Measurements from ENCODE around the gene DENND5B. TPM values are rescaled to one million over a fixed set of nuclear protein-coding genes. Genes with fewer than 3 reads are reported as not detected.
"Not testable (repeated sequence)": the region's sequence is repeated elsewhere in the genome, so short reads cannot be mapped to it uniquely, and the experiment has no call there.

DENND5B gene
- polyA plus RNA-seq, 2 donors = 0.33 to 0.55 TPM

DNA sequence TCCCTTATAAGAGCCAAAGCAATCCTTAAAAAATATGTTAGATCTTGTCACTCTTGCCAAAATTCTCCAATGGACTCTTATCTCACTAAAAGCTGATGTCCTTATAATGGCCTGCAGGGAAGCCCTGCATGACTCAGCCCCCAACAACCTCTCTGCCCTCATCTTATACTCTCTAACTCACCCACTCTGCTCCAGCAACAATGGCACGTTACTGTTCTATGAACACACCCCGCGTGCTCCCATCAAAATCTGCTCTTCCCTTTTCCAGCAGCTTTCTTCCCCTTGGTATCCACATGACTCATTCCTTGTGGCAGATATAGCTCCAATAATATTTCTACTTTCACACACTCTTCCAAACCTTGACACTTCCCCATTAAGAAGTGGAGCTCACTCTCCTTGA is 108.1 kb downstream of the DENND5B start:
- Histone ChIP-seq H3K9me3 (ENCODE audit: control insufficient read depth in 2 of 2, insufficient read depth in 1 of 2, low read depth in 1 of 2, low read length in 1 of 2) (no peaks in the 10 kb centered on the region), H3K4me1 (ENCODE audit: control insufficient read depth in 2 of 2, insufficient read depth in 2 of 2, low read length in 1 of 2) (no peaks in the 10 kb centered on the region), H3K36me3 (ENCODE audit: control insufficient read depth in 2 of 2, insufficient read depth in 2 of 2, low read length in 1 of 2) (no peaks in the 10 kb centered on the region), H3K27ac (ENCODE audit: low read depth in 2 of 2, low read length in 1 of 2) (no peak overlapping the region), H3K27me3 (ENCODE audit: control insufficient read depth in 1 of 2, insufficient read depth in 2 of 2, low read length in 2 of 2) (no peaks in the 10 kb centered on the region), H3K4me3 (ENCODE audit: low read depth in 1 of 2, low read length in 2 of 2) (no peak overlapping the region)
- 89 to 95% methylated on average over 3 of the region's 3 CpGs for WGBS, 2 donors

DNA sequence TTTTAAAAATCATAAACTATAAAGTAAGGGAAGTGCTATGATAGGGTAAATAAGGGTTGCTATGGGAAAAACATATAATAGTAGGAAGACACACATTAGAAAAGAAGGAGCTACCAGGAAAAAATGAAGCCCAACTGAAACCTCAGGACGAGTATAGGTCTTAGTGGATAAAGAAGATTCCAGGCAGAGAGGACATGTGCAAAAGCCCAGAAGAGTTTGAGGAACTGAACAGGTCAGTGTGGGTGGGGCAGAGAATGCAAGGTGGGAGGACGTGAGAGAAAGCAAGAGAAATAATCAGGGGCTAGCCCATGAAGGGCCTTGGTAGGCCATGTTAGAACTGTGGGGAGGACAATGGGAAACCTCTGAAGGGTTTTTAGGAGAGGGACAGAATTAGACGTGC is 109.5 kb downstream of the DENND5B start:
- Histone ChIP-seq H3K27ac (ENCODE audit: low read depth in 2 of 2, low read length in 1 of 2) (no peak overlapping the region), H3K27me3 (ENCODE audit: control insufficient read depth in 1 of 2, insufficient read depth in 2 of 2, low read length in 2 of 2) (no peaks in the 10 kb centered on the region), H3K36me3 (ENCODE audit: control insufficient read depth in 2 of 2, insufficient read depth in 2 of 2, low read length in 1 of 2) (no peaks in the 10 kb centered on the region), H3K4me1 (ENCODE audit: control insufficient read depth in 2 of 2, insufficient read depth in 2 of 2, low read length in 1 of 2) (no peaks in the 10 kb centered on the region), H3K9me3 (ENCODE audit: control insufficient read depth in 2 of 2, insufficient read depth in 1 of 2, low read depth in 1 of 2, low read length in 1 of 2) (no peaks in the 10 kb centered on the region), H3K4me3 (ENCODE audit: low read depth in 1 of 2, low read length in 2 of 2) (no peak overlapping the region)
- 55 to 57% methylated on average over 3 of the region's 3 CpGs for WGBS, 2 donors

DNA sequence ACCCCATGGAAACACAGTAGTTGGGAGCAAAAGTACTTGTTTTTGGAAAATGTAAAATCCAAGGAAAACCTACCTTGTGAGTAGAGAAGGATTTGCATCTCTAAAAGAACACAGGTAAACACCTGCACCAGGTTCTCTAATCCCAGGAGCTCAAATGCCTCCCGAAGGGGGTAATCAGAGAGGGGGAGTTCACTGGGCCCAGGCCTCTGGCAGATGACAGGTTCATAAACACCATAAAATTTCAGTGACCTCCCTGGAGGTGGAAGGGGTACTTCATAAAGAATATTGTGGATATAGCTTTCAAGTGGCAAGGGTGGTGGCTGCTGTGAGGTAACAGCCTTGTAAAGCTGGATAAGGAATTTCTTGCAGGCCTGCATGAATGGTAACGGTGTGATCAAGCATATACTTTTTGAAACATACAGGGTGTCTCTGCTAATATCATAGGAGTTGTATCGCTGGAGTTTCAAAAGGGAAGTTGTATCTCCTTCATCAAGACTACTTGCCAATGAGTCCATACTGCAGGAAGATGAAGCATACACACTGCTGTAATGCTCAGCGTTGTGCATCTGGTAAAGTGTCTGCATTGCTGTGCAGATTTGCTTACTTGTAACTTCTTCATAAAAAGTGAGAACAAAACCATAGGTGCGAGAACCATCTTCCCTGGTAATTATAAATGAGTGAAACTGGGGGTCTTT is 111.3 kb downstream of the DENND5B start:
- Histone ChIP-seq H3K36me3 (ENCODE audit: control insufficient read depth in 2 of 2, insufficient read depth in 2 of 2, low read length in 1 of 2) (no peaks in the 10 kb centered on the region), H3K4me1 (ENCODE audit: control insufficient read depth in 2 of 2, insufficient read depth in 2 of 2, low read length in 1 of 2) (no peaks in the 10 kb centered on the region), H3K4me3 (ENCODE audit: low read depth in 1 of 2, low read length in 2 of 2) (no peak overlapping the region), H3K27me3 (ENCODE audit: control insufficient read depth in 1 of 2, insufficient read depth in 2 of 2, low read length in 2 of 2) (no peaks in the 10 kb centered on the region), H3K9me3 (ENCODE audit: control insufficient read depth in 2 of 2, insufficient read depth in 1 of 2, low read depth in 1 of 2, low read length in 1 of 2) (no peaks in the 10 kb centered on the region), H3K27ac (ENCODE audit: low read depth in 2 of 2, low read length in 1 of 2) (no peak overlapping the region)
- WGBS, 2 donors = 85 to 88% methylated on average over 5 of the region's 5 CpGs

DNA sequence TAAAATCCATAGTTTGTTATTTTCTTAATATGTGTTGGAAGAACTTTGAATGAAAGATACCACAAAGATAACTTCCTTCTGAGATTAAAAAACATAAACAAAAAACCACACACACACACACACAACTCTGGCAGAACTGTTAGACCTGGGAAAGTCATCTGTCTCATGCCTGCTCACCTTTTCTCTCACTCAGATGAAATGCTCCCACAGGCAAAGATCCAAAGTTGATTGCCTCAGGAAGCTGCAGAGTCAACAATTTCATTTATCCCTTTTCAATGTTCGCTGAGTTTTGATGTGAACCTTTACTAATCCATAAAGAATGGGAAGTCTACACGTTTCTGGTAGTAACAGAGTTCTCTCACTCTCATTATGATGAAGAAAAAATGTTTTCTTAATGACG is 112.0 kb downstream of the DENND5B start:
- no peaks in the 10 kb centered on the region for H3K27me3 ChIP-seq (ENCODE audit: control insufficient read depth in 1 of 2, insufficient read depth in 2 of 2, low read length in 2 of 2)
- no peak overlapping the region for H3K4me3 ChIP-seq (ENCODE audit: low read depth in 1 of 2, low read length in 2 of 2)
- no peaks in the 10 kb centered on the region for H3K4me1 ChIP-seq (ENCODE audit: control insufficient read depth in 2 of 2, insufficient read depth in 2 of 2, low read length in 1 of 2)
- no peaks in the 10 kb centered on the region for H3K36me3 ChIP-seq (ENCODE audit: control insufficient read depth in 2 of 2, insufficient read depth in 2 of 2, low read length in 1 of 2)
- no peaks in the 10 kb centered on the region for H3K9me3 ChIP-seq (ENCODE audit: control insufficient read depth in 2 of 2, insufficient read depth in 1 of 2, low read depth in 1 of 2, low read length in 1 of 2)
- no peak overlapping the region for H3K27ac ChIP-seq (ENCODE audit: low read depth in 2 of 2, low read length in 1 of 2)
- 40 to 48% methylated on average over 3 of the region's 3 CpGs for WGBS, 2 donors

DNA sequence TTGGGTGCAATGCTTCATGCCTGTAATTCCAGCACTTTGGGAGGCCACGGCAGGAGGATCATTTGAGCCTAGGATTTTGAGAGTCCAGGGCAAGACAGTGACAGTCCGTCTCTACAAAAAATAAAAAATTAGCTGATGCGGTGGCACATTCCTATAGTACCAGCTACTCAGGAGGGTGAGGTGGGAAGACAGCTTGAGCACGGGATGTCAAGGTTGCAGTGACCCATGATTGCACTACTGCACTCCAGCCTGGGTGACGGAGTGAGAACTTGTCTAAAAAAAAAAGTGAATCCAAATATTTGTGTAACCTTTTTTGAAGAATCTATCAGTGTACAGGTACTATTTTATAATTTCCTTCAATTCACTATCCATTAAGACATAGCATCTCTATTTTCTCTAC is 112.5 kb downstream of the DENND5B start:
- H3K27ac ChIP-seq (ENCODE audit: low read depth in 2 of 2, low read length in 1 of 2) = no peak overlapping the region
- no peaks in the 10 kb centered on the region for H3K36me3 ChIP-seq (ENCODE audit: control insufficient read depth in 2 of 2, insufficient read depth in 2 of 2, low read length in 1 of 2)
- H3K27me3 ChIP-seq (ENCODE audit: control insufficient read depth in 1 of 2, insufficient read depth in 2 of 2, low read length in 2 of 2) = no peaks in the 10 kb centered on the region
- 89 to 90% methylated on average over 5 of the region's 5 CpGs for WGBS, 2 donors
- H3K4me1 ChIP-seq (ENCODE audit: control insufficient read depth in 2 of 2, insufficient read depth in 2 of 2, low read length in 1 of 2) = no peaks in the 10 kb centered on the region
- H3K4me3 ChIP-seq (ENCODE audit: low read depth in 1 of 2, low read length in 2 of 2) = no peak overlapping the region
- no peaks in the 10 kb centered on the region for H3K9me3 ChIP-seq (ENCODE audit: control insufficient read depth in 2 of 2, insufficient read depth in 1 of 2, low read depth in 1 of 2, low read length in 1 of 2)

DNA sequence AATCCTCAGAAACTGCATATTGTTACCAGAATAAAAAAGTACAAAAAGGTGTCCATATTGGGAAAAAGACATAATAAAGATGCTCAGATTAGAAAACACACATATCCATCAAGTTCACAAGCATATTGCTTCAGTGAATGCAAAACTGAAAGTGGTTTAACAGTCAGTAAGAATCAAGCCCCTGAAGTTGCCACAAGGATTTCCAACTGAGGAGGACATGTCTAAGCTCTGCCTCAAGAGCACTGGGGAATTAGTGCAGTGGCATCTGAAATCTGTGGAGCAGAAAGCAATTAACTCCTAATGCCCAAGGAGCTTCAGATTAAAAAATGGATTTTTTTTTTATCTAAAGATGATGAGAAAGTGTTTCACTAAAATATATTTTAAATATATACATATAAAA is 113.2 kb downstream of the DENND5B start:
- Histone ChIP-seq H3K27ac (ENCODE audit: low read depth in 2 of 2, low read length in 1 of 2) (no peak overlapping the region), H3K27me3 (ENCODE audit: control insufficient read depth in 1 of 2, insufficient read depth in 2 of 2, low read length in 2 of 2) (no peaks in the 10 kb centered on the region), H3K4me3 (ENCODE audit: low read depth in 1 of 2, low read length in 2 of 2) (no peak overlapping the region), H3K36me3 (ENCODE audit: control insufficient read depth in 2 of 2, insufficient read depth in 2 of 2, low read length in 1 of 2) (no peaks in the 10 kb centered on the region), H3K4me1 (ENCODE audit: control insufficient read depth in 2 of 2, insufficient read depth in 2 of 2, low read length in 1 of 2) (no peaks in the 10 kb centered on the region), H3K9me3 (ENCODE audit: control insufficient read depth in 2 of 2, insufficient read depth in 1 of 2, low read depth in 1 of 2, low read length in 1 of 2) (no peaks in the 10 kb centered on the region)

DNA sequence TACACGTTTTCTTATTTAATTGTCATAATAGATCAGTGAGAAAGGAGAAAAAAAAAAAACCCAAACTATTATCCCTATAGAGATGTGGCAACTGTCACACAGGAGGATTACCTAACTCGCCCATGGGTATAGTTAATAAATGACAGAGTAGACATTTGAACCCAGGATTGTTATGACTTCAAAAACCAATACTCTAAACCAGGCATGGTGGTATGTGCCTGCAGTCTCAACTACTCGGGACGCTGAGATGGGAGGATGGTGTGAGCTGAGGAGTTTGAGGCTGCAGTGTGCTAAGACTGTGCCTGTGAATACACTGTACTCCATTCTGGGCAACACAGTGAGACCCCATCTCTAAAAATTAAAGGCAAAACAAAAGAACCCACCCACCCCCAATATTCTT is 114.5 kb downstream of the DENND5B start:
- WGBS, 2 donors = 87 to 91% methylated on average over 4 of the region's 4 CpGs
- no peak overlapping the region for H3K4me3 ChIP-seq (ENCODE audit: low read depth in 1 of 2, low read length in 2 of 2)

DNA sequence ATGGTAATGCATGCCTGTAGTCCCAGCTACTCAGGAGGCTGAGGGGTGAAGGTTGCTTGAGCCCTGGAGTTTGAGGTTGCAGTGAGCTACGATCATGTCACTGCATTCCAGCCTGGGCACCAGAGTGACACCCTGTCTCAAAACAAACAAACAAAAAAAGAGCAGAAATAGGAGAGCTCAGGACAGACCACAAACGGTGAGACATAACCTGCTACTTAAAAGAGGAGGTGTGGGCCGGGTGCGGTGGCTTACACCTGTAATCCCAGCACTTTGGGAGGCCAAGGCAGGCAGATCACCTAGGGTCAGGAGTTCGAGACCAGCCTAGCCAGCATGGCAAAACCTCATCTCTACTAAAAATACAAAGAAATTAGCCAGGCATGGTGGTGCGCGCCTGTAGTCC is 115.3 kb downstream of the DENND5B start:
- H3K27me3 ChIP-seq (ENCODE audit: control insufficient read depth in 1 of 2, insufficient read depth in 2 of 2, low read length in 2 of 2); H3K4me3 ChIP-seq (ENCODE audit: low read depth in 1 of 2, low read length in 2 of 2); H3K27ac ChIP-seq (ENCODE audit: low read depth in 2 of 2, low read length in 1 of 2); H3K4me1 ChIP-seq (ENCODE audit: control insufficient read depth in 2 of 2, insufficient read depth in 2 of 2, low read length in 1 of 2); H3K9me3 ChIP-seq (ENCODE audit: control insufficient read depth in 2 of 2, insufficient read depth in 1 of 2, low read depth in 1 of 2, low read length in 1 of 2); H3K36me3 ChIP-seq (ENCODE audit: control insufficient read depth in 2 of 2, insufficient read depth in 2 of 2, low read length in 1 of 2): not testable (repeated sequence)
- 85 to 87% methylated on average over 7 of the region's 7 CpGs for WGBS, 2 donors

More for the DNA sequence above, 114.5 kb downstream of the DENND5B start:
- H3K27me3 ChIP-seq (ENCODE audit: control insufficient read depth in 1 of 2, insufficient read depth in 2 of 2, low read length in 2 of 2) = no peaks in the 10 kb centered on the region
- H3K36me3 ChIP-seq (ENCODE audit: control insufficient read depth in 2 of 2, insufficient read depth in 2 of 2, low read length in 1 of 2) = no peaks in the 10 kb centered on the region
- no peaks in the 10 kb centered on the region for H3K4me1 ChIP-seq (ENCODE audit: control insufficient read depth in 2 of 2, insufficient read depth in 2 of 2, low read length in 1 of 2)
- no peak overlapping the region for H3K27ac ChIP-seq (ENCODE audit: low read depth in 2 of 2, low read length in 1 of 2)
- no peaks in the 10 kb centered on the region for H3K9me3 ChIP-seq (ENCODE audit: control insufficient read depth in 2 of 2, insufficient read depth in 1 of 2, low read depth in 1 of 2, low read length in 1 of 2)

DNA sequence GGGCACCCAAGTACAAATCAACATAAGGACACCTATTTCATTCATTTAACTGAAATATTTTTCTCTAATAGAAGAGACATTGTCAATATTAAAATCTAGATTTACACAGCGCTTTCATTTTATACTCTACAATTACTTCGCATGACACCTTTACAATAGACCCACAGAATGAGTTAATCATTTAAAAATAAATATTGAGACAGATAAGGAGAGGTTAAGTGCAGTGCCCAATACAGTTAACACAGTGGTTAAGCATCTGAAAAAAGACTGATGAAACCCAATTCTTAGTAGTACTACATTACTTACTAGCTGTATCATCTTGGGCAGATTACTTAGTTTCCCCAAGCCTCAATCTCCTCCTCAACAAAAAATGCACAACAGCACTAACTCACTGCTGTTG is 116.2 kb downstream of the DENND5B start:
- H3K9me3 ChIP-seq (ENCODE audit: control insufficient read depth in 2 of 2, insufficient read depth in 1 of 2, low read depth in 1 of 2, low read length in 1 of 2) = no peaks in the 10 kb centered on the region
- H3K4me1 ChIP-seq (ENCODE audit: control insufficient read depth in 2 of 2, insufficient read depth in 2 of 2, low read length in 1 of 2) = no peaks in the 10 kb centered on the region
- no peak overlapping the region for H3K4me3 ChIP-seq (ENCODE audit: low read depth in 1 of 2, low read length in 2 of 2)
- H3K27ac ChIP-seq (ENCODE audit: low read depth in 2 of 2, low read length in 1 of 2) = no peak overlapping the region
- H3K27me3 ChIP-seq (ENCODE audit: control insufficient read depth in 1 of 2, insufficient read depth in 2 of 2, low read length in 2 of 2) = no peaks in the 10 kb centered on the region
- 78 to 94% methylated on average over 2 of the region's 2 CpGs for WGBS, 2 donors
- no peaks in the 10 kb centered on the region for H3K36me3 ChIP-seq (ENCODE audit: control insufficient read depth in 2 of 2, insufficient read depth in 2 of 2, low read length in 1 of 2)

DNA sequence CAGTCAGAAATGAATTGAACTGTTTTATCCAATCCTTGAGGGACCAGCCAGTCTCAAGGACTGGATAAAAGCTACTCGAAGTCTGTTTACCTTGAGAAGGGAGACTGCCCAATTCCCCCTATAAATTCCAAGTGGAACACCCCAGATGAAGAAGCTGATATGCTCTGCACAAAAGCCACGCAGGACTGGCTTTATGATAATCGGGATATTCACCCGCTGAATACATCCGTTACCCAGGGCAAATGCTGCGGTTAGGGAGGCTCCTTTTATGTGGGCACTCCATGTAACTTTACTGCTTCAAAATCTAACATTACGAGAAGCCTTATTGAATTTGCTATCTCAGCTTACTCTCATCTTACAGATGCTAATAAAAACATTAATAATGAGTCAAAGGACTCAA is 119.1 kb downstream of the DENND5B start:
- Histone ChIP-seq H3K27ac (ENCODE audit: low read depth in 2 of 2, low read length in 1 of 2) (no peak overlapping the region), H3K9me3 (ENCODE audit: control insufficient read depth in 2 of 2, insufficient read depth in 1 of 2, low read depth in 1 of 2, low read length in 1 of 2) (no peaks in the 10 kb centered on the region), H3K4me1 (ENCODE audit: control insufficient read depth in 2 of 2, insufficient read depth in 2 of 2, low read length in 1 of 2) (no peaks in the 10 kb centered on the region), H3K27me3 (ENCODE audit: control insufficient read depth in 1 of 2, insufficient read depth in 2 of 2, low read length in 2 of 2) (no peaks in the 10 kb centered on the region), H3K4me3 (ENCODE audit: low read depth in 1 of 2, low read length in 2 of 2) (no peak overlapping the region), H3K36me3 (ENCODE audit: control insufficient read depth in 2 of 2, insufficient read depth in 2 of 2, low read length in 1 of 2) (no peaks in the 10 kb centered on the region)
- 86 to 94% methylated on average over 7 of the region's 7 CpGs for WGBS, 2 donors

All from esophagus (tissue), 2 donors.